GM12801 (cell line): Measurements from ENCODE around the gene ARHGEF6.

Source experiments
- CTCF ChIP-seq: IDR thresholded peaks from one replicate; pipeline ENCODE4 v1.5.1; 2011; ENCODE audit warnings: control low read depth; ENCODE audit not compliant: insufficient read length; ENCODE audit errors: extremely low read depth

Gene ARHGEF6

DNA sequence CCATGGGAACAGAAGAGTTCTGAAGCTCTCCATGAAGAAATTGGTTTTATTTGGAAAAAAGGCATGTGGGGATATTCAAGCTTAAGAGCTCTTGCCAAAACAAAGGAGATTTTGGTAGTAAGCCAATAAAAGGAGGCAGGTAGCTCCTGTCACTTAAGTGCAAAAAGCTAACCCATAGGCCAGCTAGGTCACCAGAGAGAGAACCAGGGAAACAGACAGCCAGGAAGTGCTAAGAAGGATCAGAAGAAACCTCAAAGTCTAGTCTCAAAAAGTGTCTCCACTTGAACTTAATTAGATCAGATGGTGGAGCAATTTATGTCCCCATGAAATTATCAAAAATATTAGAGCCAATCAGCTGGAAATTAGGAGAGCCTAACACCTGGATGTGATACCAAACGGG lies 83.6 kb downstream of the ARHGEF6 start:
- no peak for TF ChIP-seq CTCF

DNA sequence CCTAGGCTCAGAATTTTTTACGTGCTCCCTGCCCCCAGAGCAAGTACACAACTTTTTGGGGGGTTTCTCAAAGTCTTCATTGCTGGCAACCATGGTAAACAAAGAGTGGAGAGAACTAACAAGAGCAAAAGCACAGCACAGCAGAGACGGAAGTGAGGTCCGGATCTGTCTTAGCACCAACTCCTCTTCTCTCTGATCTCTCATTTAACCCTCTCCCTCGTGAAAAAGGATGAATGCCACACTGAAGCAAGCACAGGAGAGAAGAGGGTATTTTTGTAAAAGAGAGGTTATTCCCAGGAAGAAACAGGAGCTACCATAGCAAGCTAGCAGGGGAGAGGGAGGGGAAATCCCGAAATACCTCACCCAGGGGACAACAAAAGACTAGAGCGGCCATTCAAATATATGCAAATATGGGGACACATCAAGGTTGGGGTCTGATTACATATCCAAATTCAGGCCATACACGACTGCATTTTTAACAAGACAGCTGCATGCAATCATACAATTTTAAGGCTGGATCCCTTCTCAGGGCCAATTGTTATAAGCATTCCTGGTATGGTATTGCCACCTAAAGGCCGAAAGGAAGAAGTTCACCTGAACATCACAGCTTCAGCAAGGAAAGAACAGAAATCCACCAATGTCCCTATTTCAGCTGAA lies 86.2 kb downstream of the ARHGEF6 start:
- no peak for TF ChIP-seq CTCF

DNA sequence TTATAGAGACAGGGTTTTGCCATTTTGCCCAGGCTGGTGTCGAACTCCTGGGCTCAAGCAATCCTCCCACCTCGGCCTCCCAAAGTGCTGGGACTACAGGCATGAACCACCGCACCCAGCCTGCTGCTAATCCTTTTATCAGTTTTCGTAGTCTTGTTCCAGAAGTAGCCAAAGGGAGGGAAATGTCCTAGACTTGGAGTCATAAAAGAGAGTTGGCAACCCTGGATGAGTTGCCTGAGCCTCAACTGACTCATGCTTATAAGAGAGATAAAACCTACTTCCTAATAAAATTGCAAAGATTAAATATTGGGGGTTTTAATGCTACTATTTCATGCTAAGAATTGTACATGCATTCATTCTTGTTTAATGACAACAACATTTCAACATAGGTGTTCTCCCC lies 88.5 kb downstream of the ARHGEF6 start:
- no peak for TF ChIP-seq CTCF

- no peak for TF ChIP-seq CTCF
Observed at GRCh38 chrX:136691028-136691809, 89.5 kb downstream of the ARHGEF6 start.

DNA sequence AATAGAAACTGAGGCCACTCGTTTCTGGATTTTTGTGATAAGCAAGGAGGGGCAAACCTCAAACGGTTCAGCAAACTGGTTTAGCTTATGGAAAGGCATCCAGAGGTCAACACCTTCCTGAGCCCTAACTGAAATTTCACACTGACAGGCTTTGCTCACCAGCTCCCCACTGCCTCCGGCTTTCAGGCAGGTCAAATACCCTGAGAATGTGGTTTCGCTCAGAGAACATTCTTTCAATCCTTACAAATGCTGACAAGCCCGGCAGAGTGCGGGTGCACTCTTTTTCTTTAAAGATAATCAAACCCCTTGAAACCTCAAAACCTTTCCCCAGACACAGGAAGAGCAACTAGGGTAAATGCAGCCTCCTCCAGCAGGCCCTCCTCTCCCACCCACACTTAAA lies 91.3 kb downstream of the ARHGEF6 start:
- TF ChIP-seq CTCF = no peak

- TF ChIP-seq CTCF = no peak
Observed at GRCh38 chrX:136687457-136687856, 93.3 kb downstream of the ARHGEF6 start.

DNA sequence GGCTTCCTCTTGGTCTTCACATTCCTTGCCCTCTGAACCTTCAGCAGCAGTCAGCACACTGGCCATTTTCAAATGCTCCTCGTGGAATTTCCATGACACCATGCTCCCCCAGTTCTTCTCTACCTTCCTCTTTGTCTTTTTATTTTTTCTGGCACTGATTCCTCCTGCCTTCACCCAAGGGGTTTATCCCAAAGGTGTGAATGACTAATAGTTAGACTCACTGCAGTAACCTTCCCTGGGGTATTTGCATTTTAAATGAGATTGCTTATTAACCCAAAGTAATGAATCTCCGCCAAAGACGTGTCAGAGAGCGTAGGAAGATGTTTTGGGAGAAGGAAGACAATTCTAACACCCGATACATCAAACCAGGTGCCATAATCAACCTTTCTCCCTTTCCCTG lies 96.6 kb downstream of the ARHGEF6 start:
- TF ChIP-seq CTCF = no peak
